Fibroblast of skin of right quadriceps (primary cell): ENCODE results near the gene TLNRD1.

ENCODE experiments used
- DNase-seq: peaks from one replicate; pipeline ENCODE4 v3.0.0-alpha.2; 2013

The TLNRD1 gene

GRCh38 chr15:81029414-81030300, 28.9 kb downstream of the TLNRD1 start:
- peak; percentile 32 for DNase-seq

- DNase-seq = no peak
Measured at GRCh38 chr15:81030301-81030750, 29.6 kb downstream of the TLNRD1 start.

GRCh38 chr15:81031203-81031602, 30.5 kb downstream of the TLNRD1 start:
- no peak for DNase-seq

- no peak for DNase-seq
Measured at GRCh38 chr15:81032355-81032754, 31.6 kb downstream of the TLNRD1 start.

GRCh38 chr15:81032818-81033217, 32.1 kb downstream of the TLNRD1 start:
- DNase-seq = no peak

GRCh38 chr15:81033508-81033907, 32.8 kb downstream of the TLNRD1 start:
- DNase-seq = no peak

GRCh38 chr15:81037952-81038743, 37.4 kb downstream of the TLNRD1 start:
- DNase-seq = no peak

GRCh38 chr15:81038975-81039607, 38.4 kb downstream of the TLNRD1 start:
- no peak for DNase-seq

GRCh38 chr15:81040757-81041156, 40.0 kb downstream of the TLNRD1 start:
- DNase-seq = no peak

GRCh38 chr15:81043281-81043934, 42.7 kb downstream of the TLNRD1 start:
- DNase-seq = no peak

GRCh38 chr15:81043935-81044575, 43.3 kb downstream of the TLNRD1 start:
- DNase-seq = no peak

- no peak for DNase-seq
Measured at GRCh38 chr15:81046290-81046689, 45.6 kb downstream of the TLNRD1 start.

- DNase-seq = no peak
Measured at GRCh38 chr15:81047928-81048327, 47.2 kb downstream of the TLNRD1 start.

- no peak for DNase-seq
Measured at GRCh38 chr15:81049835-81050234, 49.1 kb downstream of the TLNRD1 start.

- no peak for DNase-seq
Measured at GRCh38 chr15:81050259-81050658, 49.5 kb downstream of the TLNRD1 start.

- DNase-seq = no peak
Measured at GRCh38 chr15:81050805-81051204, 50.1 kb downstream of the TLNRD1 start.

- no peak for DNase-seq
Measured at GRCh38 chr15:81052046-81052445, 51.3 kb downstream of the TLNRD1 start.

GRCh38 chr15:81053621-81054020, 52.9 kb downstream of the TLNRD1 start:
- no peak for DNase-seq

- peak; percentile 82 for DNase-seq
Measured at GRCh38 chr15:81054236-81054635, 53.5 kb downstream of the TLNRD1 start.
